ENCODE measurements around the gene ANO5. TPM values are rescaled to one million over a fixed set of nuclear protein-coding genes. Genes with fewer than 3 reads are reported as not detected.

ANO5 gene, protein sequence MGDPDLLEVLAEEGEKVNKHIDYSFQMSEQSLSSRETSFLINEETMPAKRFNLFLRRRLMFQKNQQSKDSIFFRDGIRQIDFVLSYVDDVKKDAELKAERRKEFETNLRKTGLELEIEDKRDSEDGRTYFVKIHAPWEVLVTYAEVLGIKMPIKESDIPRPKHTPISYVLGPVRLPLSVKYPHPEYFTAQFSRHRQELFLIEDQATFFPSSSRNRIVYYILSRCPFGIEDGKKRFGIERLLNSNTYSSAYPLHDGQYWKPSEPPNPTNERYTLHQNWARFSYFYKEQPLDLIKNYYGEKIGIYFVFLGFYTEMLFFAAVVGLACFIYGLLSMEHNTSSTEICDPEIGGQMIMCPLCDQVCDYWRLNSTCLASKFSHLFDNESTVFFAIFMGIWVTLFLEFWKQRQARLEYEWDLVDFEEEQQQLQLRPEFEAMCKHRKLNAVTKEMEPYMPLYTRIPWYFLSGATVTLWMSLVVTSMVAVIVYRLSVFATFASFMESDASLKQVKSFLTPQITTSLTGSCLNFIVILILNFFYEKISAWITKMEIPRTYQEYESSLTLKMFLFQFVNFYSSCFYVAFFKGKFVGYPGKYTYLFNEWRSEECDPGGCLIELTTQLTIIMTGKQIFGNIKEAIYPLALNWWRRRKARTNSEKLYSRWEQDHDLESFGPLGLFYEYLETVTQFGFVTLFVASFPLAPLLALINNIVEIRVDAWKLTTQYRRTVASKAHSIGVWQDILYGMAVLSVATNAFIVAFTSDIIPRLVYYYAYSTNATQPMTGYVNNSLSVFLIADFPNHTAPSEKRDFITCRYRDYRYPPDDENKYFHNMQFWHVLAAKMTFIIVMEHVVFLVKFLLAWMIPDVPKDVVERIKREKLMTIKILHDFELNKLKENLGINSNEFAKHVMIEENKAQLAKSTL
- 10 to 100 TPM in 1 of 3 donors, 1 to 10 TPM in 2; 7.8 to 10.2 (median 9.9) TPM for total RNA-seq
- long read RNA-seq, donor 1, result 0 reads
- long read RNA-seq, donor 2, partial matches to known transcripts, result 1 of 1 reads
- long read RNA-seq, donor 2, other reads (novel, unspliced or antisense), result 0 of 1 reads

DNA sequence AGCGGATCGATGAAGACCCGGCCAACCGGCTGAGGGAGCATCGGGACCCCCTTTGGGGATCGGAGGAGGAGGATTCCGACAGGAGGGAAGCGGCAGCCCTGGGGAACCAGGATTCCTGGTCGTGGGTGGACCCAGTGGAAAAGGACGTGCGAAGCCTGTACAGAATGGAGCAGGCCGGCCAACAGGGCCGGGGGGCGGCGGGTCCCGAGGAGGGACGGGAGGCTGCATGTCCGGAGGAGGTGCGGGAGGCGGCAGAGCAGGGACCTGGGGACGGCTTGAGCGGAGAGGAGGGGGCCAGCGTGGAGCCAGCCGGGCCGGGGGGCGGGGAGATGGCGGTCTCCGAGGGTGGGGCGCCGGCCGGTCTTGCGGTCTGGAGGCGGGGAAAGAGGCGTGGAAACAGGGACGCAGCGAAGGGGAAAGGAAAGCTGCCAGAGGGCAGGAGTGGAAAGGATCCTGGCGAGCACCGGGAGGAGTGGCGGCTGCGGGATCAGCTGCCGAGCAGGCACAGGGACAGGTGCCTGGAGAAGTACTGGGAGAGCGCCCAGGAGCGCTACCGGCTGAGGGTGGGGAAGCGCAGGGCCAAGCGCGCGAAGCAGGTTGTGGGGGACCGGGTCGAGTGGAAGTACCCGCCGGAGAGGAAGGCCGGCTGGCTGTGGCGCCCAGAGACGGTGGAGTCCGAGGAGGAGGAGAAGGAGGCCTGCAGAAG lies at the start of gene ANO5:
Gene ANO5, plus strand, starts transcription at position 444 of the 706 bp plus-strand sequence. CDS start 408 bp downstream, outside the sequence.
- no peaks in the 10 kb centered on the region for H3K36me3 ChIP-seq (ENCODE audit: low read depth)
- H3K4me1 ChIP-seq (ENCODE audit: low read depth), result no peaks in the 10 kb centered on the region
- ATAC-seq (peak; percentile 94), DNase-seq (peak; percentile 79 to 86 (median 81))
- H3K9me3 ChIP-seq, result no peaks in the 10 kb centered on the region
- intact Hi-C loops (cut with DNase I, micrococcal nuclease), result no loop called here
- peak within 1 kb of the TSS; percentile 15 for H3K4me3 ChIP-seq
- TF ChIP-seq, protein P1, sequence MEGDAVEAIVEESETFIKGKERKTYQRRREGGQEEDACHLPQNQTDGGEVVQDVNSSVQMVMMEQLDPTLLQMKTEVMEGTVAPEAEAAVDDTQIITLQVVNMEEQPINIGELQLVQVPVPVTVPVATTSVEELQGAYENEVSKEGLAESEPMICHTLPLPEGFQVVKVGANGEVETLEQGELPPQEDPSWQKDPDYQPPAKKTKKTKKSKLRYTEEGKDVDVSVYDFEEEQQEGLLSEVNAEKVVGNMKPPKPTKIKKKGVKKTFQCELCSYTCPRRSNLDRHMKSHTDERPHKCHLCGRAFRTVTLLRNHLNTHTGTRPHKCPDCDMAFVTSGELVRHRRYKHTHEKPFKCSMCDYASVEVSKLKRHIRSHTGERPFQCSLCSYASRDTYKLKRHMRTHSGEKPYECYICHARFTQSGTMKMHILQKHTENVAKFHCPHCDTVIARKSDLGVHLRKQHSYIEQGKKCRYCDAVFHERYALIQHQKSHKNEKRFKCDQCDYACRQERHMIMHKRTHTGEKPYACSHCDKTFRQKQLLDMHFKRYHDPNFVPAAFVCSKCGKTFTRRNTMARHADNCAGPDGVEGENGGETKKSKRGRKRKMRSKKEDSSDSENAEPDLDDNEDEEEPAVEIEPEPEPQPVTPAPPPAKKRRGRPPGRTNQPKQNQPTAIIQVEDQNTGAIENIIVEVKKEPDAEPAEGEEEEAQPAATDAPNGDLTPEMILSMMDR (IDR thresholded peaks at IDR 0.05), result no peak

GRCh38 chr11:22151649-22152197 lies 41.2 kb upstream of the ANO5 start:
- Histone ChIP-seq H3K4me3 (no peak overlapping the region), H3K9me3 (no peaks in the 10 kb centered on the region), H3K36me3 (ENCODE audit: low read depth) (no peaks in the 10 kb centered on the region), H3K4me1 (ENCODE audit: low read depth) (no peaks in the 10 kb centered on the region)
- ATAC-seq (no peak), DNase-seq (no peak)
- TF ChIP-seq, protein P1 (IDR thresholded peaks at IDR 0.05), result no peak
- intact Hi-C loops (cut with DNase I, micrococcal nuclease), result no loop called here

DNA sequence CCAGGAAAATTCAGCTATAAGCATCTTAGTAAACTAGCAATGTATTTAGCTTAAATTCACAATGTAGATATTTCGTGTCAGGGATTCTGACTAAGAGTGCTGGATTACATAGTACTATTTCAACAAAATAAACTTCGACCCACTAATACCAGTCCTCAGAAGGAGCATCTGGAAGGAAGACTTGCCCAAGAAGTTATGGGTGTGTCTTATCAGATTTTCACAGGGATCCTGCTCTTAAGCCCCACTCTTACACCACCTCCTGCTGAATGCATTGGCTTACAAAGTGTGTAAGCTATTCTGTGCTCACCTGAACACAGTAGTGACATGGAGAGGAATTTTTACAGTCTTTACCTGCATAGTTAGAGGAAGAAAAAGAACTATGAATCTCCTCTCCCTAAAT lies 35.4 kb upstream of the ANO5 start:
- no peak for DNase-seq
- no peak overlapping the region for H3K4me3 ChIP-seq
- no peak for ATAC-seq
- no peaks in the 10 kb centered on the region for H3K4me1 ChIP-seq (ENCODE audit: low read depth)
- no peaks in the 10 kb centered on the region for H3K9me3 ChIP-seq
- TF ChIP-seq, protein P1 (IDR thresholded peaks at IDR 0.05), result no peak
- H3K36me3 ChIP-seq (ENCODE audit: low read depth), result no peaks in the 10 kb centered on the region
- intact Hi-C loops (cut with DNase I, micrococcal nuclease), result no loop called here

DNA sequence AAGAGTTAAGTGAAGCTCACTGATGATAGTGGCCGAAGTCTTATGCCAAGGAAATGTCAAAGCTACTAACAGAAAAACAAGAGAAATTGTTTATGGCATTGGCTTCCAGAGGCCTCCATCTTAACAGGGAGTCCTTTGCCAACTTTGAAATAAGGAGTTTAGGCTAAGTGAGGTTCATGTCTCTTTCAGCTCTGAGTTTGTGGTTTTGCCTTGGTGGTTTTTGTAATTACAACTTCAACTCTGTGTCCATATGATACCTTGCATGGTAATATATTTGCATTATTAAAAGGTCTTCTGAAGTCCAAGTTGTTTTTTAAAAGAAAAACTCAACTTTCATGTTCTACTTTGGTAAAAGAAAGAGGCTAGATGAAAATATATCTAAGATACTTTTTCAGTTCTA lies 31.4 kb upstream of the ANO5 start:
- intact Hi-C loops (cut with DNase I, micrococcal nuclease), result no loop called here
- DNase-seq (no peak), ATAC-seq (no peak)
- TF ChIP-seq, protein P1 (IDR thresholded peaks at IDR 0.05), result no peak
- H3K4me1 ChIP-seq (ENCODE audit: low read depth), result peaks cover 5% of the 10 kb centered on the region
- H3K9me3 ChIP-seq, result no peaks in the 10 kb centered on the region
- no peak overlapping the region for H3K4me3 ChIP-seq
- H3K36me3 ChIP-seq (ENCODE audit: low read depth), result no peaks in the 10 kb centered on the region

DNA sequence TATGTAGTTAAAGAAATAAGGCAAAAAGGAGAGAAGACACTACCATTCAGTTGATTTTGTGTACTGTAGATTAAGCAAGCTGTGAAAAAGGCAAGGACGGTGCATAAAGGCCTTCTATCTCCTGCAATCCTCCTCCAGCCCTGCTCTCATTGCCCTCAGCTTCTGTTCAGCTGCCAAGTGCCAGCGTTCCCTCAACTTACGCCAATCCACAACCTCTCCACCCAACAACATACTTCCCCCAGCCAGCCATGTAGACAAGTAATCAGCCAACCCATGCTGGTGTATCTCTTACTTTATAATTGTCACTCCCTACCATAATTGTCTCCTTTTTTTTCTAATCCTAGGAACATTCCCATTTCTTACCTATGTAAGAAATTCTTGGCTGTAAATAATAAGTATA lies 30.1 kb upstream of the ANO5 start:
- ATAC-seq (no peak), DNase-seq (no peak)
- no peak overlapping the region for H3K4me3 ChIP-seq
- intact Hi-C loops (cut with DNase I, micrococcal nuclease), result no loop called here
- no peaks in the 10 kb centered on the region for H3K9me3 ChIP-seq
- peaks cover 5% of the 10 kb centered on the region for H3K4me1 ChIP-seq (ENCODE audit: low read depth)
- TF ChIP-seq, protein P1 (IDR thresholded peaks at IDR 0.05), result no peak
- H3K36me3 ChIP-seq (ENCODE audit: low read depth), result no peaks in the 10 kb centered on the region
